Measurements from ENCODE around the gene HLF. TPM values are rescaled to one million over a fixed set of nuclear protein-coding genes. Genes with fewer than 3 reads are reported as not detected.

HLF gene
- polyA plus RNA-seq, 4 donors = 0.31 to 2.3 (median 0.61) TPM

DNA sequence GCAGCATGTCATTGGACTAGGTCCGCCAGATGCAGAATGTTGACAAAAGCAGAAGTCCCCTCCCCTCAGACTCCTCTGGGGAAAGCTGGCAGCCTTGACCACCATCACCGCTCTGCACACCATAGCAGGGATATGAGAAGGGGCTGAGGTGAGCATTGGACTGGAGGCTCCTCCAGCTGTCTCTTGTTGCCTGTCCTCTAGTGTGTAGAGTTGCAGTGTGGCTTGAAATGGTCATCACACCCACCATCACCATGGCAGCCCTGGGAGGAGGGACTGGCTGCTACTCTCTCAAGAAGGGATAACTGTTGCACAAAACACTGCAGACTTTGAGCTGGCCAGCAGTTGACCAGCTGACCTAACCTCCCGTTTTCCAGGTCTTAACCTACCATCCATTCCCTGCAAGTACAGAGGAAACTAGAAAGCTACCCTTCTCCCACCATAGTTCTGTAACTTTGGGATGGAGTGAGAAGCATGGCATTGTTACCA, 38.3 kb downstream of the HLF start:
- no peaks in the 10 kb centered on the region for H3K36me3 ChIP-seq (ENCODE audit: control insufficient read depth in 3 of 3, insufficient read depth in 2 of 3, low read depth in 1 of 3, low read length in 3 of 3)
- peaks cover 0 to 5% (median 2%) of the 10 kb centered on the region in 3 donors for H3K4me1 ChIP-seq (ENCODE audit: control insufficient read depth in 3 of 3, insufficient read depth in 2 of 3, low read depth in 1 of 3, low read length in 2 of 3)
- H3K27me3 ChIP-seq (ENCODE audit: control insufficient read depth in 3 of 3, insufficient read depth in 3 of 3, low read length in 3 of 3) = no peaks in the 10 kb centered on the region
- no peak for FAIRE-seq
- WGBS, 3 donors = 86 to 92% (median 89%) methylated on average over 3 of the region's 3 CpGs
- no peak for DNase-seq
- no peaks in the 10 kb centered on the region for H3K9me3 ChIP-seq (ENCODE audit: control insufficient read depth in 2 of 2, insufficient read depth in 1 of 2, low read depth in 1 of 2, low read length in 1 of 2)
- no peak overlapping the region for H3K4me3 ChIP-seq (ENCODE audit: low read depth in 1 of 3, low read length in 3 of 3)
- no peak overlapping the region for H3K27ac ChIP-seq (ENCODE audit: low read depth in 1 of 3, low read length in 2 of 3)

DNA sequence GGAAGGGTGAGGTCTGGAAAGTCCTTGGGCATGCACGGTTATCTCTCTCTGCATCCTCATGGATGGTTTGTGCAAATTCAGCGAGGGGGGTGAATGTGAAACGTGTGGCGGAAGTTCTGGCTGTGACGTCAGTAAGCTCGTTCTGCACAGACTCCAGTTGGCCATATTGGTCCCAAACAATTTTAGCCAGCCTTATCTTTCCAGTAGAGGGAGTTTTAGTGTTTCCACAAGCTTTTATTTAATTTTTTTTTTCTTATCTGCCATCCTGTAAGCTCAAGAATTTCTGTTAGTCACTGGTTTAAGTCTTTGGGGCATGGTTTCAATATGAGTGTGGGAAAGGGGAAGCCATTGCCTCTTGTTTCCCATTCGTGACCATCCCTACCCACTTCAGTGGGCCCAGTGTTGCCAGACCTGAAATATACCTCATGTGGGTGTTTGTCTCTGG, 39.0 kb downstream of the HLF start:
- 85 to 90% (median 87%) methylated on average over 7 of the region's 7 CpGs for WGBS, 3 donors
- DNase-seq = no peak
- no peak overlapping the region for H3K27ac ChIP-seq (ENCODE audit: low read depth in 1 of 3, low read length in 2 of 3)
- no peaks in the 10 kb centered on the region for H3K36me3 ChIP-seq (ENCODE audit: control insufficient read depth in 3 of 3, insufficient read depth in 2 of 3, low read depth in 1 of 3, low read length in 3 of 3)
- no peak for FAIRE-seq
- H3K4me3 ChIP-seq (ENCODE audit: low read depth in 1 of 3, low read length in 3 of 3) = no peak overlapping the region
- peaks cover 0 to 5% (median 2%) of the 10 kb centered on the region in 3 donors for H3K4me1 ChIP-seq (ENCODE audit: control insufficient read depth in 3 of 3, insufficient read depth in 2 of 3, low read depth in 1 of 3, low read length in 2 of 3)
- no peaks in the 10 kb centered on the region for H3K27me3 ChIP-seq (ENCODE audit: control insufficient read depth in 3 of 3, insufficient read depth in 3 of 3, low read length in 3 of 3)
- peaks cover 0 to 2% of the 10 kb centered on the region in 2 donors for H3K9me3 ChIP-seq (ENCODE audit: control insufficient read depth in 2 of 2, insufficient read depth in 1 of 2, low read depth in 1 of 2, low read length in 1 of 2)

DNA sequence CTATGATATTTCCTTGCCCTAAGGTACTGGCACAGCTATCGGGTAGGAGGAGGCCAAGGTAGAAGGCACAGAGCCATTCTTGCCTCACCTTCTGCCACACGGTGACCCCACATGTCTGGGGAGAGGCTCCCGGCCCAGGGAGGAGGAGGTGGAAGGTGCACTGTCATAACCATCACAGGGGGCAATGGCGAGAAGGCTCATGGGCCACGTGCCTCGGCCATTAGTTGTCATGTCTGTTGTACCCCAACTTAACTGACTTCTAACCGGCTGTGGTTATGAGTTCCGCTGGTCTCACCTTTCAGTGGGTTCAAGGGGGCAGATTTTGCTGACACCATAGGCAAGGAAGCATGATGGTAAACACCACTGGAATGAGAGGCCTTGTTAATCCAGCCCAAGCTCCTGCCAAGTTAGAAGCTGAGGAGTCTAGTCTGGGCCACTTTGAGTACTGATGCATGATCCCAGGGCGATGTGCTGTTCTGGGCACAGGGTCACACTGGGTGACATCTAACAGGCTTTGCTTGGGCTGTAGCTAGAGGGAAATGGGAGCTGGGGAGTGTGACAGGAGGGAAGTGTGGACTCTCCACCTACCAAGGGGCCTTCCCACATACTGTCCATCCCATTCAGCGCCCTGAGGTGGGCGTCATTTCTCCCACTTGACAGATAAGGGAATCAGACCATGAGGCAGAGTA, 39.6 kb downstream of the HLF start:
- Histone ChIP-seq H3K27me3 (ENCODE audit: control insufficient read depth in 3 of 3, insufficient read depth in 3 of 3, low read length in 3 of 3) (no peaks in the 10 kb centered on the region), H3K4me1 (ENCODE audit: control insufficient read depth in 3 of 3, insufficient read depth in 2 of 3, low read depth in 1 of 3, low read length in 2 of 3) (peaks cover 0 to 5% (median 2%) of the 10 kb centered on the region in 3 donors), H3K4me3 (ENCODE audit: low read depth in 1 of 3, low read length in 3 of 3) (no peak overlapping the region), H3K36me3 (ENCODE audit: control insufficient read depth in 3 of 3, insufficient read depth in 2 of 3, low read depth in 1 of 3, low read length in 3 of 3) (no peaks in the 10 kb centered on the region), H3K27ac (ENCODE audit: low read depth in 1 of 3, low read length in 2 of 3) (no peak overlapping the region), H3K9me3 (ENCODE audit: control insufficient read depth in 2 of 2, insufficient read depth in 1 of 2, low read depth in 1 of 2, low read length in 1 of 2) (peaks cover 0 to 5% of the 10 kb centered on the region in 2 donors)
- FAIRE-seq (no peak), DNase-seq (no peak)
- WGBS, 3 donors = 85 to 92% (median 88%) methylated on average over 11 of the region's 11 CpGs

DNA sequence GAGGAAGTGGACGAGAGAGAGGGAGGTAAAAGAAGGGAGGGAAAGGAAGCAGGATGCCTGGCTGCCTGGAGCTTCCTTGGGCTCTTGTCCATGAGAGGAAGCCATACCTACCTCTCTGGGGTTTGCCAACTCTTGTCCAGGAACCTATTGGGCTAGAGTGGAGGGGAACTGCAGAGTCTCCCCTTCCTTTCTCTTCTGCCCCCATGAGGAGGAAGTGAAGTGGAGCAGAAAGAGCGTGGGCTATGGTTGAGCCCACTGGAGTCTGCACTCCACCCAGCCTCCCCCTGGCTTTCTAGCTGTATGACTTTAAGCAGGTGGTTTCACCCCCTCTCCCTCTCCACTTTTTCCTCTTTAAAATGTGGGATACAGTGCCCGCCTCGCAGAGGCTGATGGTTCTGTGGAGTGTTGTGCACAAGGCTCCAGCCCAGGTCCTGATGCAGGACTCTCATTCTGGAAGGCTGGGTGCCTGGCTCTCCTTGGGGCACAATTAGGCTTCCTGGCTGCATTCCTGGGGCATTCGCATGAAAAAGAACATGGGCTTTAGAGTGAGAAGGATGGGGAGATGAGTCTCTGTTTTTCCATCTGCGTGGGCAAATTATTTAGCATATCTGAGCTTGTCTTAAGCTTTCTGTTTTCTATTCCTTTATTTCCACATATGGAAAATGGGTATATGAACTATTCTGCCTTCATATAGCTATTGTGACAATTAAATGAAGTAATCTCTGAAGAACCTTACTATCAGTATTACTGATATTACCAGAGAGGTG, 40.7 kb downstream of the HLF start:
- H3K27ac ChIP-seq (ENCODE audit: low read depth in 1 of 3, low read length in 2 of 3) = no peak overlapping the region
- H3K36me3 ChIP-seq (ENCODE audit: control insufficient read depth in 3 of 3, insufficient read depth in 2 of 3, low read depth in 1 of 3, low read length in 3 of 3) = no peaks in the 10 kb centered on the region
- peaks cover 0 to 5% (median 2%) of the 10 kb centered on the region in 3 donors for H3K4me1 ChIP-seq (ENCODE audit: control insufficient read depth in 3 of 3, insufficient read depth in 2 of 3, low read depth in 1 of 3, low read length in 2 of 3)
- H3K4me3 ChIP-seq (ENCODE audit: low read depth in 1 of 3, low read length in 3 of 3) = no peak overlapping the region
- DNase-seq = no peak
- H3K9me3 ChIP-seq (ENCODE audit: control insufficient read depth in 2 of 2, insufficient read depth in 1 of 2, low read depth in 1 of 2, low read length in 1 of 2) = peaks cover 0 to 5% of the 10 kb centered on the region in 2 donors
- H3K27me3 ChIP-seq (ENCODE audit: control insufficient read depth in 3 of 3, insufficient read depth in 3 of 3, low read length in 3 of 3) = no peaks in the 10 kb centered on the region
- 83 to 89% (median 83%) methylated on average over 6 of the region's 6 CpGs for WGBS, 3 donors
- no peak for FAIRE-seq

DNA sequence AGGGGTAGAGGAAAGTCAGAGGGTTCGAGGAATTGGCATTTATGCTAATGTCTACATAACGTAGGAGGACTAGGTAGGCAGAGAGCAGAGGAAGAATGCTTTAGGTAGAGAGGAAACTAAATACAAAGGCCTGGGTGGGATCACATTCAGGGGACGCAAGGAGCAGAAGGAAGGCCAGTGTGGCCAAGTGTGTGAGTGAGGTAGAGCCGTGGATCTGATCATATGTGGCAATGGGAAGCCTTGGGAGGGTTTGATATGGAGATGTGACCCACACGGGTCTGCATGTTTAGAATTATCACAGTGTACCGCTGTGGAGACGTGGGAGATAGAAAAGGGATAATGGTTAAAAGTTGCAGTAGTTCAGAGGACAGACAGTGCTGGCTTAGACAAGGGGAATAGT, 43.1 kb downstream of the HLF start:
- WGBS, 3 donors = 91 to 95% (median 92%) methylated on average over 7 of the region's 7 CpGs
- no peak for FAIRE-seq

DNA sequence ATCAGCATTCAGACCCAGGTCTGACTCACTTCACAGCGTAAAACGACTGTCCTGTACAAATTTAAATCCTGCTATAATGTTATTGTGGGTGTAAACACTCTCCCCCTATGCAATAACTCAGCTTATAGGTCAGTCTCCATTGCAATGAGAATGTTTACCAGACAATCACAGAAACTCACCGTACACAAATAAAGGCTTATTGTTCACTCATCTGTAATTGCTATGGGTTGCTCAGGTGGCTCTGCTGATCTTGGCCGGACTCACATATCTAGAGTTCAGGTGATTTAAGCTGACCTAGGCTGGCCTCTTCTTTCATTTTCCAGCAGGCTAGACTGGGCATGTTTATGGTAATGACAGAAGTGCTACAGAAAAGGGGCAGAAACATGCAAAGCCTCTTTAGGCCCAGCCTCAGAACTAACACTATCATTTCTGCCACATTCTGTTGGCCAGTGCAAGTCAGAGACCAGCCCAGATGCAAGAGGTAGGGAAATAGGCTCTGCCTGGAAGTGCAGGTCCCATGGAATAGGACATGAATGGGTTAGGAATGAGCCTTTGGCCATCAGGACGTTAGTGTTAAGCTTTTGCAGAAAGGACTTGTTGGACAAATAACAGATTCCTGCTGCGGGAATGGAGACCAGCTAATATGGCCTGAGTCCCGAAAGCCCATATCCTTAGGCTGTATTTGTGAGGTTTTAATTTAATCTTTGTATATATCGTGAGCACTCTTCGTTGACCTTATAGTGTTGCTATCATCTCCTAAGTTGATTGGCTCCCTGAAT, 44.0 kb downstream of the HLF start:
- Histone ChIP-seq H3K27ac (ENCODE audit: low read depth in 1 of 3, low read length in 2 of 3) (no peak overlapping the region), H3K4me3 (ENCODE audit: low read depth in 1 of 3, low read length in 3 of 3) (no peak overlapping the region), H3K36me3 (ENCODE audit: control insufficient read depth in 3 of 3, insufficient read depth in 2 of 3, low read depth in 1 of 3, low read length in 3 of 3) (no peaks in the 10 kb centered on the region), H3K27me3 (ENCODE audit: control insufficient read depth in 3 of 3, insufficient read depth in 3 of 3, low read length in 3 of 3) (no peaks in the 10 kb centered on the region), H3K9me3 (ENCODE audit: control insufficient read depth in 2 of 2, insufficient read depth in 1 of 2, low read depth in 1 of 2, low read length in 1 of 2) (peaks cover 0 to 5% of the 10 kb centered on the region in 2 donors), H3K4me1 (ENCODE audit: control insufficient read depth in 3 of 3, insufficient read depth in 2 of 3, low read depth in 1 of 3, low read length in 2 of 3) (no peaks in the 10 kb centered on the region)
- 90 to 91% (median 91%) methylated on average over 9 of the region's 9 CpGs for WGBS, 3 donors
- FAIRE-seq = no peak
- no peak for DNase-seq

More for the DNA sequence above, 43.1 kb downstream of the HLF start:
- Histone ChIP-seq H3K36me3 (ENCODE audit: control insufficient read depth in 3 of 3, insufficient read depth in 2 of 3, low read depth in 1 of 3, low read length in 3 of 3) (no peaks in the 10 kb centered on the region), H3K4me3 (ENCODE audit: low read depth in 1 of 3, low read length in 3 of 3) (no peak overlapping the region), H3K27me3 (ENCODE audit: control insufficient read depth in 3 of 3, insufficient read depth in 3 of 3, low read length in 3 of 3) (no peaks in the 10 kb centered on the region), H3K9me3 (ENCODE audit: control insufficient read depth in 2 of 2, insufficient read depth in 1 of 2, low read depth in 1 of 2, low read length in 1 of 2) (peaks cover 0 to 5% of the 10 kb centered on the region in 2 donors), H3K4me1 (ENCODE audit: control insufficient read depth in 3 of 3, insufficient read depth in 2 of 3, low read depth in 1 of 3, low read length in 2 of 3) (no peaks in the 10 kb centered on the region), H3K27ac (ENCODE audit: low read depth in 1 of 3, low read length in 2 of 3) (no peak overlapping the region)
- no peak for DNase-seq

DNA sequence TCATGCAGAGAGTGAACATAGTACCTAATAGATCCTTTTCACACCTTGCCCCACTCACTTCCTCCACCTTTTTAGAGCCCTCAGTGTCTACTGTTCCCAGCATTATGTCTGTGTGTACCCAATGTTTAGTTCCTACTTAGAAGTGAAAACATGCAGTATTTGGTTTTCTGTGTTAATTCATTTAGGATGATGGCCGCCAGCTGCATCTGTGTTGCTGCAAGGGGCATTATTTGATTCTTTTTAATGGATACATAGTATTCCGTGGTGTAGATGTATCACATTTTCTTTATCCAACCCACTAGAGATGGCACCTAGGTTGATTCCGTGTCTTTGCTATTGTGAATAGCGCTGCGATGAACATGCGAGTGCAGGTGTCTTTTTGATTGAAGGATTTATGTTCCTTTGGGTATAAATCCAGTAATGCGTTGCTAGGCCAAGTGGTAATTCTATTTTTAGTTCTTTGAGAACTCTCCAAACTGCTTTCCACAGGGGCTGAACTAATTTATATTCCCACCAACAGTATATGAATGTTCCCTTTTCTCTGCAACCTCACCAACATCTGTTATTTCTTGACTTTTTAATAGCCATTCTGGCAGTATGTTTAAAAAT, 47.1 kb downstream of the HLF start:
- FAIRE-seq = no peak

DNA sequence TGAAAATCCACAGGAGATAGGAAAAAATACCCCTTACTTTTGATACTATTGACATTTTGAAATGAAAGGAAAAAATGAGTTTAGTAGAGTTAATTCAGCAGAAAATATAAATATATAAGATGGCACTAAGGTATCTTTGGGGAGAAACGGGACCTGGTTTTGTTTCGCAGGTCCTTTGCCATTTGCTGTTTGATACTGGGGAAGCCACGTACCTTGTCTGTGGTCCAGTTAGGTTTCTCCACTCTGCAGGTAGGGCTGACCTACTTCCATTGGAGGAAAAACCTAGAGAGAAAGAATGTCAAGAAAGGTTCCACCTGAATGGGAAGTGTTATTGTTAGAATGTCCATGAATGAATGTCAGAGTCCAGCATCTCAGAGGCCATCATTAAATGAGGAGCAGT, 48.1 kb downstream of the HLF start:
- H3K4me3 ChIP-seq (ENCODE audit: low read depth in 1 of 3, low read length in 3 of 3) = no peak overlapping the region
- H3K27ac ChIP-seq (ENCODE audit: low read depth in 1 of 3, low read length in 2 of 3) = no peak overlapping the region
- 92 to 94% (median 93%) methylated on average over 3 of the region's 3 CpGs for WGBS, 3 donors
- no peaks in the 10 kb centered on the region for H3K36me3 ChIP-seq (ENCODE audit: control insufficient read depth in 3 of 3, insufficient read depth in 2 of 3, low read depth in 1 of 3, low read length in 3 of 3)
- H3K9me3 ChIP-seq (ENCODE audit: control insufficient read depth in 2 of 2, insufficient read depth in 1 of 2, low read depth in 1 of 2, low read length in 1 of 2) = peaks cover 0 to 5% of the 10 kb centered on the region in 2 donors
- DNase-seq (no peak), FAIRE-seq (no peak)
- H3K27me3 ChIP-seq (ENCODE audit: control insufficient read depth in 3 of 3, insufficient read depth in 3 of 3, low read length in 3 of 3) = no peaks in the 10 kb centered on the region
- no peaks in the 10 kb centered on the region for H3K4me1 ChIP-seq (ENCODE audit: control insufficient read depth in 3 of 3, insufficient read depth in 2 of 3, low read depth in 1 of 3, low read length in 2 of 3)

More for the DNA sequence above, 47.1 kb downstream of the HLF start:
- WGBS, 3 donors = 92 to 94% (median 92%) methylated on average over 7 of the region's 7 CpGs
- H3K36me3 ChIP-seq (ENCODE audit: control insufficient read depth in 3 of 3, insufficient read depth in 2 of 3, low read depth in 1 of 3, low read length in 3 of 3) = no peaks in the 10 kb centered on the region
- H3K27ac ChIP-seq (ENCODE audit: low read depth in 1 of 3, low read length in 2 of 3) = no peak overlapping the region
- H3K27me3 ChIP-seq (ENCODE audit: control insufficient read depth in 3 of 3, insufficient read depth in 3 of 3, low read length in 3 of 3) = no peaks in the 10 kb centered on the region
- H3K9me3 ChIP-seq (ENCODE audit: control insufficient read depth in 2 of 2, insufficient read depth in 1 of 2, low read depth in 1 of 2, low read length in 1 of 2) = peaks cover 0 to 5% of the 10 kb centered on the region in 2 donors
- DNase-seq = no peak
- no peak overlapping the region for H3K4me3 ChIP-seq (ENCODE audit: low read depth in 1 of 3, low read length in 3 of 3)
- no peaks in the 10 kb centered on the region for H3K4me1 ChIP-seq (ENCODE audit: control insufficient read depth in 3 of 3, insufficient read depth in 2 of 3, low read depth in 1 of 3, low read length in 2 of 3)
